H9 (cell line): ENCODE data around the gene EPHB2. TPM values are rescaled to one million over a fixed set of nuclear protein-coding genes. Genes with fewer than 3 reads are reported as not detected.
A peak's percentile ranks its signal among the peaks of the same experiment; 100 is the strongest.

ENCODE experiments used
- DNase-seq: peaks from one replicate; pipeline ENCODE4 v3.0.0-alpha.2; 2017
- H2AFZ ChIP-seq: one replicate; pipeline ENCODE4 v1.6.1; 2013; ENCODE audit warnings: mild to moderate bottlenecking, low read length, control low read depth, moderate library complexity
- H2AK5ac ChIP-seq: 2 replicates; pipeline ENCODE4 v1.6.1; 2013; ENCODE audit warnings: low read length, control low read depth, mixed read lengths; ENCODE audit not compliant: insufficient read length
- H2BK120ac ChIP-seq: one replicate; pipeline ENCODE4 v1.6.1; 2013; ENCODE audit warnings: low read depth, mild to moderate bottlenecking, low read length, control low read depth, inconsistent platforms; ENCODE audit not compliant: poor library complexity, severe bottlenecking
- H2BK12ac ChIP-seq: 2 replicates; pipeline ENCODE4 v1.6.1; 2013; ENCODE audit warnings: low read length, control low read depth, mixed read lengths, low read depth; ENCODE audit not compliant: insufficient read length
- H2BK15ac ChIP-seq: 2 replicates; pipeline ENCODE4 v1.6.1; 2013; ENCODE audit warnings: low read depth, low read length, control low read depth
- H2BK20ac ChIP-seq: one replicate; pipeline ENCODE4 v1.6.1; 2013; ENCODE audit warnings: low read depth, mild to moderate bottlenecking, low read length, control low read depth, inconsistent platforms; ENCODE audit not compliant: poor library complexity, severe bottlenecking
- H2BK5ac ChIP-seq: 2 replicates; pipeline ENCODE4 v1.6.1; 2013; ENCODE audit warnings: low read length, control low read depth, mixed read lengths; ENCODE audit not compliant: insufficient read length
- H3K14ac ChIP-seq: 2 replicates; pipeline ENCODE4 v1.6.1; 2013; ENCODE audit warnings: low read length, control low read depth; ENCODE audit not compliant: insufficient read depth
- H3K18ac ChIP-seq: 2 replicates; pipeline ENCODE4 v1.6.1; 2013; ENCODE audit warnings: low read depth, mild to moderate bottlenecking, mixed read lengths, low read length, control low read depth; ENCODE audit not compliant: insufficient read length
- H3K23ac ChIP-seq: 2 replicates; pipeline ENCODE4 v1.6.1; 2013; ENCODE audit warnings: low read length, control low read depth, mixed read lengths, low read depth; ENCODE audit not compliant: insufficient read length
- H3K23me2 ChIP-seq: 2 replicates; pipeline ENCODE4 v1.6.1; 2013; ENCODE audit warnings: low read depth, mild to moderate bottlenecking, mixed read lengths, low read length, control low read depth; ENCODE audit not compliant: insufficient read length, poor library complexity, severe bottlenecking
- H3K27ac ChIP-seq: 2 replicates; pipeline ENCODE4 v1.5.1; 2013; ENCODE audit warnings: low read length, control low read depth, mixed read lengths, low read depth; ENCODE audit not compliant: insufficient read length
- H3K27me3 ChIP-seq: 2 replicates; pipeline ENCODE4 v1.6.1; 2013; ENCODE audit warnings: low read length, control low read depth, inconsistent platforms; ENCODE audit not compliant: insufficient read depth
- H3K4ac ChIP-seq: 2 replicates; pipeline ENCODE4 v1.6.1; 2013; ENCODE audit warnings: low read depth, mild to moderate bottlenecking, control low read depth, inconsistent platforms, low read length, moderate library complexity
- H3K4me1 ChIP-seq: 2 replicates; pipeline ENCODE4 v1.6.1; 2013; ENCODE audit warnings: low read length, control low read depth, inconsistent platforms; ENCODE audit not compliant: insufficient read depth
- H3K4me2 ChIP-seq: 2 replicates; pipeline ENCODE4 v1.6.1; 2013; ENCODE audit warnings: low read length, control low read depth, mixed read lengths; ENCODE audit not compliant: insufficient read length, insufficient read depth
- H3K56ac ChIP-seq: 2 replicates; pipeline ENCODE4 v1.6.1; 2013; ENCODE audit warnings: low read depth, mild to moderate bottlenecking, mixed read lengths, low read length, control low read depth; ENCODE audit not compliant: insufficient read length
- H3K79me1 ChIP-seq: 2 replicates; pipeline ENCODE4 v1.6.1; 2013; ENCODE audit warnings: low read depth, mild to moderate bottlenecking, moderate library complexity, low read length, control low read depth, inconsistent platforms; ENCODE audit not compliant: insufficient read depth, poor library complexity, severe bottlenecking
- H3K79me2 ChIP-seq: 2 replicates; pipeline ENCODE4 v1.6.1; 2013; ENCODE audit warnings: low read length, control low read depth, inconsistent platforms; ENCODE audit not compliant: insufficient read depth
- H3K9ac ChIP-seq: 2 replicates; pipeline ENCODE4 v1.6.1; 2013; ENCODE audit warnings: low read length, control low read depth, mixed read lengths; ENCODE audit not compliant: insufficient read length; ENCODE audit errors: extremely low read depth
- H3K9me3 ChIP-seq: one replicate; pipeline ENCODE4 v1.6.1; 2013; ENCODE audit warnings: low read depth, low read length, inconsistent platforms; ENCODE audit not compliant: control insufficient read depth
- H3T11ph ChIP-seq: one replicate; pipeline ENCODE4 v1.6.1; 2013; ENCODE audit warnings: mild to moderate bottlenecking, low read length, control low read depth, inconsistent platforms
- H4K20me1 ChIP-seq: one replicate; pipeline ENCODE4 v1.6.1; 2013; ENCODE audit not compliant: control insufficient read depth, insufficient read length, insufficient read depth
- H4K5ac ChIP-seq: 2 replicates; pipeline ENCODE4 v1.6.1; 2013; ENCODE audit warnings: low read depth, mild to moderate bottlenecking, mixed read lengths, low read length, control low read depth; ENCODE audit not compliant: insufficient read length
- H4K8ac ChIP-seq: replicated peaks from 2 replicates; pipeline ENCODE4 v1.6.1; 2013; ENCODE audit warnings: low read length, control low read depth, mixed read lengths, low read depth; ENCODE audit not compliant: insufficient read length
- H4K91ac ChIP-seq: 2 replicates; pipeline ENCODE4 v1.6.1; 2013; ENCODE audit warnings: low read depth, mild to moderate bottlenecking, moderate library complexity, mixed read lengths, low read length, control low read depth; ENCODE audit not compliant: insufficient read length
- H3K27ac Mint-ChIP-seq, 3 experiments: 2 replicates in 2 of 3; 3 replicates in 1 of 3; pipeline ENCODE4 v1.8.0; 2020 to 2021; ENCODE audit warnings: mixed read lengths in 3 of 3, mild to moderate bottlenecking in 1 of 3, moderate library complexity in 1 of 3
- H3K27me3 Mint-ChIP-seq: 2 replicates; pipeline ENCODE4 v1.8.0; 2021; ENCODE audit warnings: low read depth, mild to moderate bottlenecking, moderate library complexity, mixed read lengths
- H3K36me3 Mint-ChIP-seq, 3 experiments: 2 replicates in 2 of 3; 3 replicates in 1 of 3; pipeline ENCODE4 v1.8.0; 2020 to 2021; ENCODE audit warnings: low read depth in 3 of 3, mixed read lengths in 3 of 3; ENCODE audit not compliant: insufficient read depth in 1 of 3
- H3K4me1 Mint-ChIP-seq, 2 experiments: 2 replicates each; pipeline ENCODE4 v1.8.0; 2020; ENCODE audit warnings: mixed read lengths in 2 of 2
- H3K4me3 Mint-ChIP-seq, 2 experiments: 2 replicates in 1 of 2; 3 replicates in 1 of 2; pipeline ENCODE4 v1.8.0; 2020 to 2021; ENCODE audit warnings: mild to moderate bottlenecking in 2 of 2, mixed read lengths in 2 of 2, moderate library complexity in 1 of 2
- H3K9me3 Mint-ChIP-seq, 2 experiments: 2 replicates in 1 of 2; 3 replicates in 1 of 2; pipeline ENCODE4 v1.8.0; 2020; ENCODE audit warnings: mild to moderate bottlenecking in 2 of 2, mixed read lengths in 2 of 2, moderate library complexity in 1 of 2
- CTCF ChIP-seq: fragments of 200-600 bp; sonication (generic); conservative IDR thresholded peaks from 3 replicates; pipeline ENCODE4 v1.8.0; 2021; ENCODE audit warnings: antibody characterized with exemption, mild to moderate bottlenecking
- WGBS: extraction: QIAGEN DNeasy Blood & Tissue Kit; methylation state at CpG from one replicate; pipeline ENCODE4 v1.1.7; 2013; ENCODE audit warnings: missing lambda C conversion rate, low lambda C conversion rate, mixed read lengths; ENCODE audit not compliant: insufficient read length; ENCODE audit errors: extremely low coverage; 5-methylcytosine and 5-hydroxymethylcytosine counted together
- total RNA-seq: library from RNA; stranded (reverse); gene quantifications from 2 replicates; pipeline ENCODE4 v1.2.1, GENCODE V29; 2021

The EPHB2 gene
- total RNA-seq, 1 experiment from 2014 or later, result 9.5 TPM

- H3K27me3 Mint-ChIP-seq, result no peaks in the 10 kb centered on the region
- H2BK120ac ChIP-seq, result no peak overlapping the region
- H2AK5ac ChIP-seq, result no peak overlapping the region
- no peak for TF ChIP-seq CTCF
- no peak overlapping the region for H3K14ac ChIP-seq
- no peak overlapping the region for H3K4me3 Mint-ChIP-seq
- no peak for DNase-seq
- H3K27me3 ChIP-seq, result no peaks in the 10 kb centered on the region
- no peak overlapping the region for H4K8ac ChIP-seq
- H3K79me2 ChIP-seq, result no peaks in the 10 kb centered on the region
- no peak overlapping the region for H3K27ac ChIP-seq
- H4K5ac ChIP-seq, result no peak overlapping the region
- H3K9me3 Mint-ChIP-seq, result no peaks in the 10 kb centered on the region
- H3K4ac ChIP-seq, result no peak overlapping the region
- no peak overlapping the region for H2AFZ ChIP-seq
- H3K23ac ChIP-seq, result no peak overlapping the region
- no peaks in the 10 kb centered on the region for H3K4me1 ChIP-seq
- peak overlapping the region in 1 of 3 experiments; percentile 40; a peak in 1 of 7 replicates for H3K27ac Mint-ChIP-seq
- H3K23me2 ChIP-seq, result no peaks in the 10 kb centered on the region
- H3K4me1 Mint-ChIP-seq, result peaks cover 10 to 28% of the 10 kb centered on the region in 2 experiments; a peak in 3 of 4 replicates
- no peaks in the 10 kb centered on the region for H3K36me3 Mint-ChIP-seq
- no peak overlapping the region for H3K9ac ChIP-seq
- no CpG with 5 or more reads among the region's 5 CpGs for WGBS
- H2BK12ac ChIP-seq, result no peak overlapping the region
- no peak overlapping the region for H3K4me2 ChIP-seq
- H4K91ac ChIP-seq, result no peak overlapping the region
- no peak overlapping the region for H2BK15ac ChIP-seq
- no peak overlapping the region for H3K18ac ChIP-seq
- no peaks in the 10 kb centered on the region for H3K9me3 ChIP-seq
- H4K20me1 ChIP-seq, result no peaks in the 10 kb centered on the region
- no peak overlapping the region for H2BK20ac ChIP-seq
- no peak overlapping the region for H3K56ac ChIP-seq
- no peak overlapping the region for H2BK5ac ChIP-seq
- H3K79me1 ChIP-seq, result no peaks in the 10 kb centered on the region
- no peak overlapping the region for H3T11ph ChIP-seq
Measured at GRCh38 chr1:22836850-22837249, 126.2 kb downstream of the EPHB2 start.
